Measurements from ENCODE around the gene MOSPD3.

Gene MOSPD3

DNA sequence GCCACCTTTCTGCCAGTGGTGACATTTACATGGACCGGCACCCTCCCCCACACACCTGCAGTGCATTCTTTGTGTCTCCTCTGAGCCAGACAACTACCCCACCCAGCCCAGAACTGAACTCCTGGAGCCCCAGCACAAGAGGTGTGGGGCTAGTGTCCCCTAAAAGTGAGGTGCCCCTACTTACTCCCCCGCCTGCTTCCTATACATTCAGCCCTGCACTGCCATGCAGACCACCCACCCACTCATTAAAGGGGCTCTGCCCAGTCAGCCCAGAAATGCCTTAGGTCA lies 40.6 kb upstream of the MOSPD3 start:
- no peak overlapping the region for H3K4me3 ChIP-seq (ENCODE audit: low read depth, low read length)
- in situ Hi-C loops (cut with HindIII; ENCODE audit: low pct_ligation_motif_present, low sequenced_read_pairs) = no loop called here
- no peak overlapping the region for H3K27ac ChIP-seq
- H3K36me3 ChIP-seq (replicated peaks) = peaks cover 30% of the 10 kb centered on the region
- no peak for DNase-seq
- no peaks in the 10 kb centered on the region for H3K27me3 ChIP-seq (replicated peaks)
- TF ChIP-seq, protein P1, sequence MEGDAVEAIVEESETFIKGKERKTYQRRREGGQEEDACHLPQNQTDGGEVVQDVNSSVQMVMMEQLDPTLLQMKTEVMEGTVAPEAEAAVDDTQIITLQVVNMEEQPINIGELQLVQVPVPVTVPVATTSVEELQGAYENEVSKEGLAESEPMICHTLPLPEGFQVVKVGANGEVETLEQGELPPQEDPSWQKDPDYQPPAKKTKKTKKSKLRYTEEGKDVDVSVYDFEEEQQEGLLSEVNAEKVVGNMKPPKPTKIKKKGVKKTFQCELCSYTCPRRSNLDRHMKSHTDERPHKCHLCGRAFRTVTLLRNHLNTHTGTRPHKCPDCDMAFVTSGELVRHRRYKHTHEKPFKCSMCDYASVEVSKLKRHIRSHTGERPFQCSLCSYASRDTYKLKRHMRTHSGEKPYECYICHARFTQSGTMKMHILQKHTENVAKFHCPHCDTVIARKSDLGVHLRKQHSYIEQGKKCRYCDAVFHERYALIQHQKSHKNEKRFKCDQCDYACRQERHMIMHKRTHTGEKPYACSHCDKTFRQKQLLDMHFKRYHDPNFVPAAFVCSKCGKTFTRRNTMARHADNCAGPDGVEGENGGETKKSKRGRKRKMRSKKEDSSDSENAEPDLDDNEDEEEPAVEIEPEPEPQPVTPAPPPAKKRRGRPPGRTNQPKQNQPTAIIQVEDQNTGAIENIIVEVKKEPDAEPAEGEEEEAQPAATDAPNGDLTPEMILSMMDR (IDR thresholded peaks at IDR 0.05; ENCODE audit: low read depth, low read length, missing control alignments) = no peak

DNA sequence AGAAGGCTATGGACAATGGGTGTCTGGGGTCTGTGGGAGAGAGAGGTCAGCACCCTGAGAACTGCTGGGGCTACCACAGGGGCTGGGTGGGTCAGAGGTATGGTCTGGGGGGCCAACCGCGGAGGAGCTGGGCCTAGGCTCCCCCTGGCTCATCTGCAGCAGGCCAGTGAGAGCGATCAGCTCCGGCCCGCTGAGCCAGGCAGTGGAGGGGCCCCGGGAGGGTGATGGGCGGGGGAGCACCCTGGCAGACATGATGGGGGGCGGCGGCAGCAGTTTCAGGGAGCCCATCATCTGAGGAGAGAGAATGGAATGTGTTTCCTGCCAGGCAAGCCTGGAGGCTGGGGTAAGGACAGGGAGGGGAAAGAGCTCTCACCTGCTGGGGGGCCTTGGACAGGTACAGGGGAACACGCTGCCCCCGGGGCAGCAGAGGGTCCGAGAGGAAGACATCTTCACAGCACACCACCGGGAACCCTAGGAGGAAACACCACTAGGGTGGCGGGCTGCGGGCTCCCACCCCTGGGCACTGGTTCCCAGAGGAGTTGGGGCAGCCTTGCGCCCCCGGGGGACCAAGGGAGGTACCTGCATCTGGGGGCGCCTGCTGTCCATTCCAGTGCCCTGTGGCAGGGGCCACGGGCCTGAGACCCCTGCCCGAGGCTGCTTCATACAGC lies 39.9 kb upstream of the MOSPD3 start:
- no peaks in the 10 kb centered on the region for H3K27me3 ChIP-seq (replicated peaks)
- H3K36me3 ChIP-seq (replicated peaks) = peaks cover 35% of the 10 kb centered on the region
- TF ChIP-seq, protein P1 (IDR thresholded peaks at IDR 0.05; ENCODE audit: low read depth, low read length, missing control alignments) = no peak
- H3K27ac ChIP-seq = no peak overlapping the region
- no peak for DNase-seq
- in situ Hi-C loops (cut with HindIII; ENCODE audit: low pct_ligation_motif_present, low sequenced_read_pairs) = no loop called here
- no peak overlapping the region for H3K4me3 ChIP-seq (ENCODE audit: low read depth, low read length)

- TF ChIP-seq, protein P1 (IDR thresholded peaks at IDR 0.05; ENCODE audit: low read depth, low read length, missing control alignments) = no peak
- Histone ChIP-seq H3K27ac (no peak overlapping the region), H3K36me3 (replicated peaks) (peaks cover 42% of the 10 kb centered on the region), H3K27me3 (replicated peaks) (no peaks in the 10 kb centered on the region), H3K4me3 (ENCODE audit: low read depth, low read length) (no peak overlapping the region)
- no peak for DNase-seq
- in situ Hi-C loops (cut with HindIII; ENCODE audit: low pct_ligation_motif_present, low sequenced_read_pairs) = no loop called here
Measured at GRCh38 chr7:100572949-100573675, 39.2 kb upstream of the MOSPD3 start.

GRCh38 chr7:100573691-100574361 lies 38.5 kb upstream of the MOSPD3 start, which contains the start of gene SAP25:
Gene SAP25 (minus strand): TSS chr7:100573900. CDS start chr7:100573742, 158 bp downstream.
- TF ChIP-seq, protein P1 (IDR thresholded peaks at IDR 0.05; ENCODE audit: low read depth, low read length, missing control alignments) = peak; percentile 15
- Histone ChIP-seq H3K27me3 (replicated peaks) (no peaks in the 10 kb centered on the region), H3K27ac (no peak within 1 kb of the TSS), H3K4me3 (ENCODE audit: low read depth, low read length) (no peak within 1 kb of the TSS), H3K36me3 (replicated peaks) (peaks cover 49% of the 10 kb centered on the region)
- in situ Hi-C loops (cut with HindIII; ENCODE audit: low pct_ligation_motif_present, low sequenced_read_pairs) = no loop called here
- DNase-seq = no peak

DNA sequence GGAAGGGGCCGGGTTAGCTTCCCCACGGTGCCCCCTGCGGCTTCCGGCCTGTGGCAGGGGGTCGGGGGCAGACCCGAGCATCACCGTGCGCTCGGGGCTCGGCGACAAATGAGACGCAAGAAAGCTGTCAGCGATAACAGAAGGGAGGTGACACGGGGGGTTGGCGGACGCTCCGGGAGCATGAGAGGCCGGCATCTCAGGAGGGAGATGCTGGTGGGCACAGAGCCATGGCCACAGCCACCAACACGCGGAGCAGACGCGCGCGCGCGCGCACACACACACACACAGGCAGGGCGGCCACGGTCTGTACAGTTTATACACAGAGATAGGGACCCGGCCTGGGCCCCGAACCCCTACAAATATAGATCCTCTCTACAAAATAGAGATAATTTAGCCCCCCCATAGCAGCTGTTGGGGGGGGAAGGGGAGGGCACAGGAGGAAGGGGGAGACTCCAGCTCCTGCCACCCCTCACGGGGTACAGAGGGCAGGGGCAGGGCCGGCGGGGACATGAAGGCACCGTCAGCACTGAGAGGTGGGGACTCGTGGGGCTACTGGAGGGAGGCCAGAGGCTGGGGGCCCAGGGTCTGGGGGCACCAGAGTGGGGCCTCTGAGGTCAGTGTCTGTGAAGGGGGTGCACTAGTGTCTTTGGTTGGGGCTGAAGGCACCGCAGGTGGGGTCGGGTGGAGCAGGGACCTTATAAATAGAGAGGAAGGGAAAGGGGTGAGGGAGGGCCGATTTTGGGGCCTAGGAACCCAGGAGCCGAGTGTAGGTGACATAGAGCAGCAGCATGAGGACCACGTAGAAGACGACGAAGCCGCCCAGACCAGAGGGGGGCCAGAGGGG lies 37.8 kb upstream of the MOSPD3 start:
- Histone ChIP-seq H3K27me3 (replicated peaks) (no peaks in the 10 kb centered on the region), H3K27ac (no peak overlapping the region), H3K36me3 (replicated peaks) (peaks cover 53% of the 10 kb centered on the region), H3K4me3 (ENCODE audit: low read depth, low read length) (no peak overlapping the region)
- DNase-seq = no peak
- in situ Hi-C loops (cut with HindIII; ENCODE audit: low pct_ligation_motif_present, low sequenced_read_pairs) = no loop called here
- TF ChIP-seq, protein P1 (IDR thresholded peaks at IDR 0.05; ENCODE audit: low read depth, low read length, missing control alignments) = no peak

Measured in brain microvascular endothelial cell (primary cell).